GM19025 (cell line): ENCODE measurements around the gene PRR20G.

Experiments used
- ATAC-seq: cut with Tn5 transposase; IDR thresholded peaks from one replicate; pipeline ENCODE4 v1.9.1; 2021; ENCODE audit warnings: mild to moderate bottlenecking, low read depth, moderate library complexity; ENCODE audit not compliant: unreplicated experiment

The PRR20G gene

GRCh38 chr3:127264794-127265514, 22.9 kb downstream of the PRR20G start:
- ATAC-seq = no peak

GRCh38 chr3:127264292-127264691, 23.6 kb downstream of the PRR20G start:
- no peak for ATAC-seq

GRCh38 chr3:127263586-127264231, 24.1 kb downstream of the PRR20G start:
- no peak for ATAC-seq

- ATAC-seq = no peak
Observed at GRCh38 chr3:127263037-127263436, 24.8 kb downstream of the PRR20G start.

GRCh38 chr3:127262533-127262932, 25.3 kb downstream of the PRR20G start:
- ATAC-seq = no peak

GRCh38 chr3:127261925-127262324, 25.9 kb downstream of the PRR20G start:
- no peak for ATAC-seq

GRCh38 chr3:127260826-127261555, 26.9 kb downstream of the PRR20G start:
- ATAC-seq = no peak

GRCh38 chr3:127260416-127260815, 27.4 kb downstream of the PRR20G start:
- ATAC-seq = no peak

GRCh38 chr3:127259882-127260281, 28.0 kb downstream of the PRR20G start:
- no peak for ATAC-seq

GRCh38 chr3:127258733-127259132, 29.1 kb downstream of the PRR20G start:
- ATAC-seq = no peak

GRCh38 chr3:127257351-127257750, 30.5 kb downstream of the PRR20G start:
- ATAC-seq = no peak

- no peak for ATAC-seq
Observed at GRCh38 chr3:127256733-127257271, 31.0 kb downstream of the PRR20G start.

- ATAC-seq = no peak
Observed at GRCh38 chr3:127256138-127256537, 31.7 kb downstream of the PRR20G start.

GRCh38 chr3:127255516-127255915, 32.3 kb downstream of the PRR20G start:
- no peak for ATAC-seq

GRCh38 chr3:127254730-127255129, 33.1 kb downstream of the PRR20G start:
- ATAC-seq = no peak

- no peak for ATAC-seq
Observed at GRCh38 chr3:127254033-127254644, 33.7 kb downstream of the PRR20G start.

- no peak for ATAC-seq
Observed at GRCh38 chr3:127253491-127253890, 34.4 kb downstream of the PRR20G start.

GRCh38 chr3:127252446-127252845, 35.4 kb downstream of the PRR20G start:
- ATAC-seq = no peak

- ATAC-seq = no peak
Observed at GRCh38 chr3:127250032-127250431, 37.8 kb downstream of the PRR20G start.

- no peak for ATAC-seq
Observed at GRCh38 chr3:127247292-127247691, 40.6 kb downstream of the PRR20G start.

GRCh38 chr3:127238602-127239001, 49.2 kb downstream of the PRR20G start:
- ATAC-seq = no peak
